Stomach (tissue), 9 donors: ENCODE measurements around the gene LRRC72. TPM values are rescaled to one million over a fixed set of nuclear protein-coding genes. Genes with fewer than 3 reads are reported as not detected.

Experiments
- DNase-seq, 2 donors: peaks; one replicate each; pipeline versions ENCODE4 v3.0.0 to v3.0.0-alpha.2; 2013 to 2019
- H3K27ac ChIP-seq, 5 donors: fragments of 200-600 bp in 4 of 5; sonication (generic) in 4 of 5; one replicate each; pipeline ENCODE4 v1.5.1; 2013 to 2019; ENCODE audit warnings: mild to moderate bottlenecking in 1 of 5, moderate library complexity in 1 of 5
- H3K27me3 ChIP-seq, 3 donors: fragments of 200-600 bp; sonication (generic); one replicate each; pipeline ENCODE4 v1.5.1; 2017 to 2019; ENCODE audit warnings: mixed run types in 1 of 3
- H3K36me3 ChIP-seq, 4 donors: fragments of 200-600 bp; sonication (generic); 1 replicate in 3 of 4; 2 replicates in 1 of 4; pipeline ENCODE4 v1.5.1; 2016 to 2019
- H3K4me1 ChIP-seq, 4 donors: fragments of 200-600 bp; sonication (generic); one replicate each; pipeline ENCODE4 v1.5.1; 2016 to 2019
- H3K4me3 ChIP-seq, 4 donors: fragments of 200-600 bp; sonication (generic) in 3 of 4; one replicate each; pipeline ENCODE4 v1.5.1; 2016 to 2019; ENCODE audit warnings: mild to moderate bottlenecking in 1 of 4
- H3K9me3 ChIP-seq, 4 donors: fragments of 200-600 bp; sonication (generic); one replicate each; pipeline ENCODE4 v1.5.1; 2016 to 2019
- CTCF ChIP-seq, 7 experiments: fragments of 450-650 bp in 4 of 7; fragments of 200-600 bp in 3 of 7; sonication (generic) in 3 of 7; IDR thresholded peaks; one replicate each; pipeline ENCODE4 v1.5.1; 2016 to 2019; ENCODE audit warnings: antibody characterized with exemption in 7 of 7, control low read depth in 2 of 7, mild to moderate bottlenecking in 1 of 7
- EP300 ChIP-seq: sonication (generic); formaldehyde crosslinking; IDR thresholded peaks from one replicate; pipeline ENCODE4 v1.6.1; 2017; ENCODE audit warnings: antibody characterized with exemption
- POLR2A ChIP-seq, 4 donors: fragments of 450-650 bp; IDR thresholded peaks; one replicate each; pipeline ENCODE4 v1.6.1; 2016; ENCODE audit warnings: antibody characterized with exemption in 4 of 4, control low read depth in 2 of 4, mild to moderate bottlenecking in 1 of 4, moderate library complexity in 1 of 4
- POLR2AphosphoS5 ChIP-seq, 3 donors: sonication (generic); formaldehyde crosslinking; IDR thresholded peaks; one replicate each; pipeline ENCODE4 v1.6.1; 2016; ENCODE audit warnings: antibody characterized with exemption in 3 of 3
- WGBS, 5 donors: extraction: QIAGEN DNeasy Blood & Tissue Kit in 3 of 5; methylation state at CpG; one replicate each; pipeline versions ENCODE4 v1.1.5 to v1.1.7; 2013 to 2018; 5-methylcytosine and 5-hydroxymethylcytosine counted together
- intact Hi-C: fragments of 100-400 bp; cut with DNase I; formaldehyde crosslinking; loops from one replicate; pipeline ENCODE4 v1.15.1; 2023; ENCODE audit warnings: low total_unique reads
- polyA plus RNA-seq, 3 donors: library from polyadenylated mRNA; stranded (reverse); fragments of 200-250 nt; gene quantifications; one replicate each; pipeline ENCODE4 v1.2.3, GENCODE V29; 2013
- total RNA-seq, 5 donors: library from RNA; depleted of rRNA; stranded (reverse); fragments of >200 nt; gene quantifications; one replicate each; pipeline versions ENCODE4 v1.1.0 to v1.2.3, GENCODE V29; 2014 to 2016
- donor health status: healthy with polysubstance abuse.
- donor health status: Bipolar disorder and iron deficiency.
- donor health status: healthy.

The LRRC72 gene
- total and polyA plus RNA-seq, 8 donors = not detected

GRCh38 chr7:16561943-16562342 lies 35.3 kb downstream of the LRRC72 start:
- 92 to 96% (median 93%) methylated on average over 3 of the region's 3 CpGs for WGBS, 5 donors
- Histone ChIP-seq H3K9me3 (no peaks in the 10 kb centered on the region), H3K27ac (no peak overlapping the region), H3K4me3 (no peak overlapping the region), H3K36me3 (no peaks in the 10 kb centered on the region), H3K4me1 (peaks cover 0 to 20% (median 0%) of the 10 kb centered on the region in 4 donors), H3K27me3 (no peaks in the 10 kb centered on the region)
- TF ChIP-seq POLR2A (IDR thresholded peaks at IDR 0.05) = no peak
- TF ChIP-seq POLR2AphosphoS5 (IDR thresholded peaks at IDR 0.05) = no peak
- TF ChIP-seq CTCF (IDR thresholded peaks at IDR 0.05) = no peak
- TF ChIP-seq EP300 = no peak
- no peak for DNase-seq
- intact Hi-C loops = no loop called here

GRCh38 chr7:16562456-16563220 lies 36.0 kb downstream of the LRRC72 start:
- Histone ChIP-seq H3K4me1 (peaks cover 0 to 20% (median 0%) of the 10 kb centered on the region in 4 donors), H3K27me3 (no peaks in the 10 kb centered on the region), H3K27ac (no peak overlapping the region), H3K36me3 (no peaks in the 10 kb centered on the region), H3K4me3 (no peak overlapping the region), H3K9me3 (no peaks in the 10 kb centered on the region)
- TF ChIP-seq POLR2AphosphoS5 (IDR thresholded peaks at IDR 0.05) (no peak), CTCF (IDR thresholded peaks at IDR 0.05) (no peak), POLR2A (IDR thresholded peaks at IDR 0.05) (no peak), EP300 (no peak)
- DNase-seq = no peak
- 90 to 93% (median 91%) methylated on average over 9 of the region's 9 CpGs for WGBS, 5 donors
- intact Hi-C loops = no loop called here

- intact Hi-C loops = no loop called here
- TF ChIP-seq EP300 (no peak), POLR2A (IDR thresholded peaks at IDR 0.05) (no peak), CTCF (IDR thresholded peaks at IDR 0.05) (no peak), POLR2AphosphoS5 (IDR thresholded peaks at IDR 0.05) (no peak)
- Histone ChIP-seq H3K4me3 (no peak overlapping the region), H3K27ac (no peak overlapping the region), H3K36me3 (no peaks in the 10 kb centered on the region), H3K27me3 (no peaks in the 10 kb centered on the region), H3K4me1 (peaks cover 0 to 20% (median 0%) of the 10 kb centered on the region in 4 donors), H3K9me3 (no peaks in the 10 kb centered on the region)
- no peak for DNase-seq
- WGBS, 5 donors = 49 to 69% (median 59%) methylated on average over 5 of the region's 5 CpGs
These were observed 36.8 kb downstream of the LRRC72 start for GRCh38 chr7:16563281-16564022.

GRCh38 chr7:16564023-16564380 lies 37.4 kb downstream of the LRRC72 start:
- TF ChIP-seq CTCF (IDR thresholded peaks at IDR 0.05) = no peak
- TF ChIP-seq POLR2AphosphoS5 (IDR thresholded peaks at IDR 0.05) = no peak
- TF ChIP-seq POLR2A (IDR thresholded peaks at IDR 0.05) = no peak
- H3K4me1 ChIP-seq = peaks cover 0 to 20% (median 0%) of the 10 kb centered on the region in 4 donors
- no peaks in the 10 kb centered on the region for H3K36me3 ChIP-seq
- no peak overlapping the region for H3K4me3 ChIP-seq
- intact Hi-C loops = no loop called here
- no peak for DNase-seq
- WGBS, 5 donors = 81 to 89% (median 85%) methylated on average over 4 of the region's 4 CpGs
- H3K9me3 ChIP-seq = no peaks in the 10 kb centered on the region
- H3K27me3 ChIP-seq = no peaks in the 10 kb centered on the region
- H3K27ac ChIP-seq = no peak overlapping the region
